Right lung (tissue), 5 donors: ENCODE measurements around the gene YAF2. TPM values are rescaled to one million over a fixed set of nuclear protein-coding genes. Genes with fewer than 3 reads are reported as not detected.
A peak's percentile ranks its signal among the peaks of the same experiment; 100 is the strongest.
"Not testable (repeated sequence)": the region's sequence is repeated elsewhere in the genome, so short reads cannot be mapped to it uniquely, and the experiment has no call there.

ENCODE experiments used
- DNase-seq, 2 donors: peaks; one replicate each; pipeline ENCODE4 v3.0.0-alpha.2; 2013
- polyA plus RNA-seq, 5 donors: library from polyadenylated mRNA; unstranded; fragments of 120-200 nt; gene quantifications; one replicate each; pipeline versions ENCODE4 v1.2.1 to v1.2.3, GENCODE V29; 2013; ENCODE audit warnings: inconsistent platforms in 1 of 5, low replicate concordance in 1 of 5; ENCODE audit not compliant: insufficient read length in 5 of 5, insufficient read depth in 1 of 5

The YAF2 gene
- polyA plus RNA-seq, 5 donors = 17.8 to 26.3 (median 19.0) TPM

GRCh38 chr12:42255866-42256261 lies 17.8 kb upstream of the YAF2 start:
- DNase-seq = no peak

DNA sequence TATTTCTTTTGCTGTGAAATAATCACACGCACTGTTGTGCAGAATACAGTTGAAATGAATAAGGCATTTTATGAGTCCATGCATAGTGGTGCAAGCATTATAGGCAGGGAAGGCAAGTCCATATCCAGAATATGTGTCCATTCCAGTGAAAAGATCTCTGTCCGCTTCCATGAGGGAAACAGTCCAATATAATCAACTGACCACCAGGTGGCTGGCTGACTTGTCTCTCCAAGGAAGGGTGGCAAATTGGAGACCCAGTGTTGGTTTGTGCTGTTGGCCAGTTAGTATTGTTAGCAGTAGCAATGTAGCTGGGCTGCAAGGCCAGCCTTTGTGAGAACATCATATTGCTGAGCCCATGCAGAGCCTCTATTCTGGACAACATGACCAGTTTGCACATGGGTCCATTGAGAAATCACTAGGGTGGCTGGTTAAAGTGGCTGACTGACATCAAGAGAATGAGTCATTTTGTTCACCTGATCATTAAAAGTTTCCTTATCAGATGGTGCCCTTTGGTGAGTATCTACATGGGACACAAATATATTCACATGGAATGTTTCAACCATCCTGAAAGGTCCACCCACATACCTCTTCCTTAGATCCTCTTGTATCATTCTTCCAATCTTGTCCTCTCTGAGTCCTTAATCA lies 17.3 kb upstream of the YAF2 start:
- no peak for DNase-seq

DNA sequence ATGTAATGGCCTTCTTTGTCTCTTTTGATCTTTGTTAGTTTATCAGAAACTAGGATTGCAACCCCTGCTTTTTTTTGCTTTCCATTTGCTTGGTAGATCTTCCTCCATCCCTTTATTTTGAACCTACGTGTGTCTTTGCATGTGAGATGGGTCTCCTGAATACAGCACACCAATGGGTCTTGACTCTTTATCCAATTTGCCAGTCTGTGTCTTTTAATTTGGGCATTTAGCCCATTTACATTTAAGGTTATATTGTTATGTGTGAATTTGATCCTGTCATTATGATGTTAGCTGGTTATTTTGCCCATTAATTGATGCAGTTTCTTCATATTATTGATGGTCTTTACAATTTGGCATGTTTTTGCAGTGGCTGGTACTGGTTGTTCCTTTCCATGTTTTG lies 14.6 kb upstream of the YAF2 start:
- not testable (repeated sequence) for DNase-seq

DNA sequence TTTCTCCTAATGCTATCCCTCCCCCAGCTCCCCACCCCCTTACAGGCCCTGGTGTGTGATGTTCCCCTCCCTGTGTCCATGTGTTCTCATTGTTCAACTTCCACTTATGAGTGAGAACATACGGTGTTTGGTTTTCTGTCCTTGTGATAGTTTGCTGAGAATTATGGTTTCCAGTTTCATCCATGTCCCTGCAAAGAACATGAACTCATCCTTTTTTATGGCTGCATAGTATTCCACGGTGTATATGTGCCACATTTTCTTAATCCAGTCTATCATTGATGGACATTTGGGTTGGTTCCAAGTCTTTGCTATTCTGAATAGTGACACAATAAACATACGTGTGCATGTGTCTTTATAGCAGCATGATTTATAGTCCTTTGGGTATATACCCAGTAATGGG lies 11.0 kb upstream of the YAF2 start:
- not testable (repeated sequence) for DNase-seq

GRCh38 chr12:42240131-42240750 lies 2.2 kb upstream of the YAF2 start:
- no peak for DNase-seq

DNA sequence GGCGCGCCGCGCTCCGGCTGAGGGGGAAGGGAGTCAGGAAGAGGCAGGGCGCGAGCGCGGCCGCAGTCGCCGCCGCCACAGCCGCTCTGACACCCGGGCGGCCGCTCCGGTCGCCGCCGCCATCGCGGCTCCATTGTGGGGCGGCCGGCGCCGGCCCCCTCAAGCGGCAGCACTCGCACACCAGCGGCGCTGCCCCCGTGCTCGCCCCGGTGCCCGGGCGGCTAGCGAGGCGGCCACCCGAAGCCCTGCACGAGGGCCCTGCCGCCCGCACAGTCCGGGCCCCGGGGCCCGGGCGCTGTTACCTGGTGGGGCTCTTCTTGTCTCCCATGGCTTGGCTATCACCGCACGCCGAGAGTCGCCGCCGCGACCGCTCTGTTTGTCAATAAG lies 202 bp downstream of the YAF2 start:
- DNase-seq = no peak

- DNase-seq = peak; percentile 52 to 61
Observed at GRCh38 chr12:42237052-42237852, 796 bp downstream of the YAF2 start.

DNA sequence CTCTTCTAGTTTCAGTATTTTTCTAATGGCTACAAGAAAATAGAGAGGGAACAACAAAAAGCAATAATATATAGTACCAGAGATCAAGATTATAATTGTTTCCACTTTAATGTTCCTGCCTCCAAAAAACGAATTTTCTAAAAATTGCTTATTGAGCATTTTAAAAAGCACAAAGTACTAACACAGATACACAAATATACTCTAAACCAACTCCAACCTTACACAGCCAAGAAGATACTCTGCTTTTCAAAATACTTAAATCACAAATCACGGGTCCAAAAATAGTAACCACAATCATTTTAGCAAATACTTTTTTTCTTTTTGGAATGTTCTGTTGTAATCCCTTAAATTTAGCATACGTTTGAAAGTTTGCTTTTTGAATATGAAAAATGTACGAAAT lies 2.0 kb downstream of the YAF2 start:
- DNase-seq = no peak

- no peak for DNase-seq
Observed at GRCh38 chr12:42235426-42235825, 2.6 kb downstream of the YAF2 start.

DNA sequence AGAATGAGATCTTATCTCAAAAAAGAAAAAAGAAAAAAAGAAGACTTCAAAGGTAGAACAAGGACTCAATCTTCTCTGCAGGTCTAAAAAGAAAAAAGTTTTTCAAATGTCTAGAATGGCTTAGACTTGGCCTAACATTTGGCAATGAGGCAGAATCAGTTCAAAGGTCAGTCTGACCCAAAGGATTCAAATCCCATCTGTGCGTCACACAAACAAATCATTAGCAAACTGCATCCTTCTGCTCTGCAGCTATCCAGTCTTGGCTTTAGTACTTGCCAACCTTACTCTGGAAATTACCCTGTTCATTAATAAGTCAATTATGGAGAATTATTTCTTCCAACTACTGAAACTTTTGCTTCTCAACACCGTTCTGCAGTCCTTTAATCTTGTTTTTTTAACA lies 3.1 kb downstream of the YAF2 start:
- no peak for DNase-seq

DNA sequence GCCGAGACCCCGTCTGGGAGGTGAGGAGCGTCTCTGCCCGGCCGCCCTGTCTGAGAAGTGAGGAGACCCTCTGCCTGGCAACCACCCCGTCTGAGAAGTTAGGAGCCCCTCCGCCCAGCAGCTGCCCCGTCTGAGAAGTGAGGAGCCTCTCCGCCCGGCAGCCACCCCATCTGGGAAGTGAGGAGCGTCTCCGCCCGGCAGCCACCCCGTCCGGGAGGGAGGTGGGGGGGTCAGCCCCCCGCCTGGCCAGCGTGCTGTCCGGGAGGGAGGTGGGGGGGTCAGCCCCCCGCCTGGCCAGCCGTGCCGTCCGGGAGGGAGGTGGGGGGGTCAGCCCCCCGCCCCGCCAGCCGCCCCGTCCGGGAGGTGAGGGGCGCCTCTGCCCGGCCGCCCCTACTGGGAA lies 10.5 kb downstream of the YAF2 start:
- DNase-seq = not testable (repeated sequence)

- DNase-seq = not testable (repeated sequence)
Observed at GRCh38 chr12:42224501-42224900, 13.5 kb downstream of the YAF2 start.

DNA sequence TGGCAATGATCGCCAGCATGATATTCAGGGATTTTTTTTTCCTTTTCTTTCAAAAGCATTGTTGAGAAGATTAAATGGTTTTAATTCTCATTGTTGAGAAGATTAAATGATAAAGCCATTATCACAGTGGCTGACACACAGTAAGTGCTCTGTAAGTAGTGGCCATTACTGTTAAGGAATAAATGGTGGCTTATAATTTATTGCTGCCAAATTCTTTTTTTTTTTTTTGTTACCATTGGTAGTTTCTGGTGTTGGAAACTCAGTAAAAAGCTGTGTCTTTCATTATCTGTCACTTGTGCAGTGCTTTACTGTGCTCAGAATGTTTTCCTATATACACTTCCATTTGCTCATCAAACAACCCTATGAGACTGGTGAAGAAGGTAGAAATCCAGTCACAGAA lies 15.3 kb downstream of the YAF2 start:
- no peak for DNase-seq

DNA sequence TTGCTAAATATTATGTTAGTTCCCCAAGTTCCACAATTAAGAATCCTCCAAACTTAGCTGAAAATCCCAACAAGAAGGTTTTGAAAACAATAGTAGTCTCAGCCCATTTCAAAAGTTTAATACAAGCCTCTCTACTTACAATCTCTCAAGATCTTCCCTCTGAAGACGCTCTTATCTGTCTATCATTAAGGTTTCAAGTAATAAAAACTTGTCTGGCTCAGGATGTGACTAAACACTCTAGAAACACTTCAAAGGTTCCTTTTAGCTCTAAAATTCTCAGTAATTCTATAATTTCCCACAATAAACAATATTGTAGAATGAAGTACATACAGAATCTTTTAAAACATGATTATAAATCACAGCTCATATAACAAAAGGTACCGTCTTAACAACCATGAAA lies 16.3 kb downstream of the YAF2 start:
- DNase-seq = no peak

- no peak for DNase-seq
Observed at GRCh38 chr12:42217656-42218055, 20.4 kb downstream of the YAF2 start.

DNA sequence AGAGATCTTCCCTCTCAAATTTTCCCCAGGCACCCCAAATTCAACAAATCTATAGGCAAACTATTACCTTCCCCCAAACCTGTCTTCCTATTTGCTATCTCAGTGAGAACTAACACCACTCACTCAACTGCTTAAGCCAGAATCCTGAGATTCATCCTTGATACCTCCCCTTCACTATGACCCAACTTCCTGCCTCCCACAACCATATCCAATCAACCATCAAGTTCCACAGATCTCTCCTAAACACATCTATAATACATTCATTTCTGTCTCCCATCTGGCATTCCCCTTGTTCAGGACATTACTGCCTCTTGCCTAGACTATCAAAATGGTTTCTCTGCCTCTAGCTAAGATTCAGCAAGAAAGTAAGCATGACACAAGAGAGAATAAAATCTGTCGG lies 21.3 kb downstream of the YAF2 start:
- no peak for DNase-seq

DNA sequence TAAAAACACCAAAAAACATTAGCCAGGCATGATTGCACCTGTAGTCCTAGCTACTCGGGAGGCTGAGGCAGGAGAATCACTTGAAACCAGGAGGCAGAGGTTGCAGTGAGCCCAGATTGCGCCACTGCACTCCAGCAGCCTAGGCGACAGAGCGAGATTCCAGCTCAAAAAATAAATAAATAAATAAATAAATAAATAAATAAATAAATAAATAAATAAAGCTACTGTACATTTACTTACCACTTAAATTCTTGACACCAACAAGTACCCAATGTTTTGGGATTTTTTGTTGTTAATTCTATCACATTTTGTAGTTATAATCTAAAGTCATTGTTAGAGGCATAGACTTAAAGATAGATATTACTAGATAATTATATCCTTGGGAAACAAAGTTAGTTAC lies 22.3 kb downstream of the YAF2 start:
- DNase-seq = not testable (repeated sequence)

- DNase-seq = peak; percentile 44 to 52
Observed at GRCh38 chr12:42213954-42214426, 24.1 kb downstream of the YAF2 start.

- DNase-seq = peak in 1 of 2 donors; percentile 3
Observed at GRCh38 chr12:42213023-42213422, 25.0 kb downstream of the YAF2 start.

DNA sequence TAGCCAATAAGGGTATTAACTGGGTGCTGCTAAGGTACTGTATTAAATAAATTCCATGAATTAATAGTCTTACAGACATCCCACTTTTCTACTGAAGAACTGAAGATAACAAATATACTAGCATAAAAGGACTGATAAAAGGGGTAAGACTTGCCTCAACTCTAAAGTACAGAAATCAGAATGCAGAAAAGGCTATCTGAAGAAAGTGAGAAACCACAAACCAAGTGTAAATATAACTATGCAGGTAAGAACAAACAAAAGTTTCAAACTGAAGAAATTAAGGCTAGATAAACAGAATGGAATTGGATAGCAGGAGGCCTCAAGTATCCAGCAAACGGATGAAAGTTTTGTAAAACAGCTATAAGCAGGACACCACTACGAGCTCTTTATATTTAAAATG lies 29.5 kb downstream of the YAF2 start:
- no peak for DNase-seq

DNA sequence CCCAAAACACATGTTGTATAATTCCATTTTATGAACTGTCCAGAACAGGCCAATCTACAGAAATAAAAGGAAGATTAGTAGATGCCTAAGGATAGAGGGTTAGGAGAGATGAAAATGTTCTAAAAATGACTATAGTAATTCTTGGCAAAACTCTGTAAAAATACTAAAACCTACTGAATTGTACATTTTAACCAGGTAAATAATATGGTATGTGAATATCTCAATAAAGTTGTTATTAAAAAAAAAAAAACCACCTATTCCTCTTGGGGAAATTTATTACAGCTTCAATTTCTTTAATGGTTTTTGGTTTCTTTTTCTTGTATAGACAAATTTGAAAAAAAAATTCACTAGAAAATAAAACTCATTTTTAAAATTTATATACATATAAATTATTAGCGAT lies 33.2 kb downstream of the YAF2 start:
- no peak for DNase-seq

DNA sequence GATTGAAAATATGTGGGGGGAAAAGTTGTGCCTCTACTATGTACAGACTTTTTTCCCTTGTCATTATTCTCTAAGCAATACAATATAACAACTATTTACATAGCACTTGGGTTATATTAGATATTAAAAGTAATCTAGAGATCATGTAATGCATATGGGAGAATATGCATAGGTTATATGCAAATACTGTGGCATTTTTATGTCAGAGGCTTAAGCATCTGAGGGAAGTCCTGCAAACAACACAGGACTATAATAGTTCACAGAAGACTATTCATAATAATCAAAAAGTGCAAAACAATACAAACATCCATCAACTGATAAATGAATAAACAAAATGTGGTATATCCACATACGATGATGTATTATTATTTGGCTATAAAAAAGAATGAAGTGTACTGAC lies 33.7 kb downstream of the YAF2 start:
- DNase-seq = no peak

- DNase-seq = no peak
Observed at GRCh38 chr12:42201063-42201462, 37.0 kb downstream of the YAF2 start.
